Measurements from ENCODE around the gene PRKCH.

GRCh38 chr14:61527325-61528100, 206.1 kb downstream of the PRKCH start:
- TF ChIP-seq CTCF (IDR thresholded peaks at IDR 0.05) (no peak), POLR2A (IDR thresholded peaks at IDR 0.05) (no peak)
